Neural cell (in vitro differentiated cells): Measurements from ENCODE around the gene PFKFB3. TPM values are rescaled to one million over a fixed set of nuclear protein-coding genes. Genes with fewer than 3 reads are reported as not detected.

Experiments used
- H2AFZ ChIP-seq: fragments of 200-600, 300-800 bp; sonication (generic), shearing (Covaris generic); 2 replicates; pipeline ENCODE4 v1.6.0; 2014; ENCODE audit warnings: low read depth, mild to moderate bottlenecking, antibody characterized with exemption, low read length, moderate library complexity
- H3F3A ChIP-seq: fragments of 200-600 bp; shearing (Covaris generic); 2 replicates; pipeline ENCODE4 v1.6.1; 2016; ENCODE audit warnings: mild to moderate bottlenecking, moderate library complexity, mixed read lengths, antibody characterized with exemption, low read length; ENCODE audit not compliant: insufficient read depth, poor library complexity, severe bottlenecking
- H3K27ac ChIP-seq: fragments of 200-600, 300-800 bp; sonication (generic), shearing (Covaris generic); 2 replicates; pipeline ENCODE4 v1.5.1; 2014; ENCODE audit warnings: mild to moderate bottlenecking, low read length, moderate library complexity
- H3K27me3 ChIP-seq: fragments of 300-800, 200-600 bp; sonication (generic), shearing (Covaris generic); 2 replicates; pipeline ENCODE4 v1.6.0; 2014; ENCODE audit warnings: mild to moderate bottlenecking, low read depth, low read length, moderate library complexity; ENCODE audit not compliant: insufficient read depth
- H3K36me3 ChIP-seq: fragments of 300-800, 200-600 bp; sonication (generic), shearing (Covaris generic); 2 replicates; pipeline ENCODE4 v1.5.1; 2014; ENCODE audit warnings: mild to moderate bottlenecking, antibody characterized with exemption, low read length, moderate library complexity; ENCODE audit not compliant: insufficient read depth
- H3K4me2 ChIP-seq: fragments of 300-800, 200-600 bp; sonication (generic), shearing (Covaris generic); 2 replicates; pipeline ENCODE4 v1.6.0; 2014; ENCODE audit warnings: mild to moderate bottlenecking, low read length
- H3K4me3 ChIP-seq: fragments of 300-800, 200-600 bp; sonication (generic), shearing (Covaris generic); 2 replicates; pipeline ENCODE4 v1.5.1; 2014; ENCODE audit warnings: mild to moderate bottlenecking, low read length, moderate library complexity
- H3K79me2 ChIP-seq: fragments of 200-600 bp; shearing (Covaris generic); replicated peaks from 2 replicates; pipeline ENCODE4 v1.6.0; 2014; ENCODE audit warnings: mild to moderate bottlenecking, low read length, moderate library complexity; ENCODE audit not compliant: insufficient read depth
- H3K9ac ChIP-seq: fragments of 300-800, 200-600 bp; sonication (generic), shearing (Covaris generic); 2 replicates; pipeline ENCODE4 v1.6.1; 2016; ENCODE audit warnings: mild to moderate bottlenecking, low read length, mixed read lengths
- H3K9me2 ChIP-seq: fragments of 200-600 bp; shearing (Covaris generic); 2 replicates; pipeline ENCODE4 v1.6.1; 2016; ENCODE audit warnings: mild to moderate bottlenecking, low read length, mixed read lengths; ENCODE audit not compliant: insufficient read depth
- H3K9me3 ChIP-seq: fragments of 200-600, 300-800 bp; sonication (generic), shearing (Covaris generic); 2 replicates; pipeline ENCODE4 v1.6.1; 2016; ENCODE audit warnings: mild to moderate bottlenecking, mixed run types, low read length, moderate library complexity, mixed read lengths
- H4K20me1 ChIP-seq: fragments of 200-600 bp; shearing (Covaris generic); 2 replicates; pipeline ENCODE4 v1.6.1; 2016; ENCODE audit warnings: mild to moderate bottlenecking, mixed run types; ENCODE audit not compliant: insufficient read depth
- CTCF ChIP-seq: fragments of 450-650 bp; IDR thresholded peaks from 2 replicates; pipeline ENCODE4 v1.5.1; 2014; ENCODE audit warnings: antibody characterized with exemption, mild to moderate bottlenecking, moderate library complexity; ENCODE audit not compliant: poor library complexity, severe bottlenecking
- EP300 ChIP-seq: fragments of 450-650 bp; conservative IDR thresholded peaks from 2 replicates; pipeline ENCODE4 v1.6.1; 2014; ENCODE audit warnings: antibody characterized with exemption, mild to moderate bottlenecking, moderate library complexity; ENCODE audit not compliant: poor library complexity, severe bottlenecking
- EZH2 ChIP-seq: fragments of 200-600, 300-800 bp; shearing (Covaris generic), sonication (generic); IDR thresholded peaks from 2 replicates; pipeline ENCODE4 v1.6.1; 2014; ENCODE audit warnings: antibody characterized with exemption, low read length, borderline replicate concordance, mild to moderate bottlenecking; ENCODE audit not compliant: insufficient read depth, poor library complexity, severe bottlenecking
- MXI1 ChIP-seq: fragments of 450-650 bp; conservative IDR thresholded peaks from 2 replicates; pipeline ENCODE4 v1.6.1; 2014; ENCODE audit warnings: antibody characterized with exemption, mild to moderate bottlenecking; ENCODE audit not compliant: poor library complexity, severe bottlenecking
- POLR2AphosphoS5 ChIP-seq: IDR thresholded peaks from 2 replicates; pipeline ENCODE4 v1.6.1; 2012
- RAD21 ChIP-seq: fragments of 450-650 bp; conservative IDR thresholded peaks from 2 replicates; pipeline ENCODE4 v1.6.1; 2014; ENCODE audit warnings: antibody characterized with exemption, mild to moderate bottlenecking, moderate library complexity
- REST ChIP-seq: IDR thresholded peaks from 2 replicates; pipeline ENCODE4 v1.6.1; 2012; ENCODE audit warnings: borderline replicate concordance
- SMC3 ChIP-seq: fragments of 450-650 bp; conservative IDR thresholded peaks from 2 replicates; pipeline ENCODE4 v1.6.1; 2014; ENCODE audit warnings: antibody characterized with exemption, mild to moderate bottlenecking, moderate library complexity; ENCODE audit not compliant: poor library complexity
- TAF1 ChIP-seq: IDR thresholded peaks from 2 replicates; pipeline ENCODE4 v1.6.1; 2012; ENCODE audit warnings: low read depth
- polyA plus RNA-seq: library from polyadenylated mRNA; depleted of rRNA; stranded (reverse); fragments of >200 nt; gene quantifications from 2 replicates; pipeline ENCODE4 v1.2.3, GENCODE V29; 2014

PFKFB3 gene
- polyA plus RNA-seq, 1 donor from 2014 or later = 33.4 TPM

- H3K27me3 ChIP-seq = no peaks in the 10 kb centered on the region
- no peaks in the 10 kb centered on the region for H3K9me3 ChIP-seq
- H3K27ac ChIP-seq = no peak overlapping the region
- H3K4me3 ChIP-seq = no peak overlapping the region
- H3K9ac ChIP-seq = no peak overlapping the region
- H3F3A ChIP-seq = no peaks in the 10 kb centered on the region
- no peaks in the 10 kb centered on the region for H3K36me3 ChIP-seq
- no peak overlapping the region for H3K4me2 ChIP-seq
- H2AFZ ChIP-seq = no peak overlapping the region
- no peak for TF ChIP-seq MXI1
- no peak for TF ChIP-seq EZH2
- TF ChIP-seq RAD21 = no peak
- TF ChIP-seq REST = no peak
- no peak for TF ChIP-seq TAF1
- no peaks in the 10 kb centered on the region for H4K20me1 ChIP-seq
- H3K79me2 ChIP-seq = no peaks in the 10 kb centered on the region
- no peaks in the 10 kb centered on the region for H3K9me2 ChIP-seq
Observed at GRCh38 chr10:6242089-6242488, 39.4 kb downstream of the PFKFB3 start.

- Histone ChIP-seq H3K79me2 (no peaks in the 10 kb centered on the region), H3K4me3 (no peak overlapping the region), H3K9ac (no peak overlapping the region), H2AFZ (no peak overlapping the region), H3K9me3 (no peaks in the 10 kb centered on the region), H3K9me2 (no peaks in the 10 kb centered on the region), H3F3A (no peaks in the 10 kb centered on the region), H3K36me3 (no peaks in the 10 kb centered on the region), H4K20me1 (no peaks in the 10 kb centered on the region), H3K4me2 (no peak overlapping the region), H3K27me3 (no peaks in the 10 kb centered on the region), H3K27ac (no peak overlapping the region)
- TF ChIP-seq RAD21 (no peak), TAF1 (no peak), SMC3 (no peak), CTCF (no peak), EP300 (no peak), REST (no peak), EZH2 (no peak), POLR2AphosphoS5 (no peak), MXI1 (no peak)
Observed at GRCh38 chr10:6244510-6244909, 41.8 kb downstream of the PFKFB3 start.
